ENCODE data around the gene PDE1C. TPM values are rescaled to one million over a fixed set of nuclear protein-coding genes. Genes with fewer than 3 reads are reported as not detected.

Gene PDE1C
- total RNA-seq, 1 experiment from 2014 or later = not detected

GRCh38 chr7:32092346-32092745 lies 22.1 kb upstream of the PDE1C start:
- H3K9me3 ChIP-seq (ENCODE audit: low read depth, low read length, poor library complexity, severe bottlenecking) = no peaks in the 10 kb centered on the region
- peaks cover 43% of the 10 kb centered on the region for H3K27me3 ChIP-seq (replicated peaks; ENCODE audit: insufficient read depth, low read depth, low read length, poor library complexity)
- H3K27ac ChIP-seq (ENCODE audit: low read depth, low read length, poor library complexity, severe bottlenecking) = no peak overlapping the region
- intact Hi-C loops (cut with micrococcal nuclease; ENCODE audit: unreplicated experiment) = no loop called here
- BruUV-seq (replicated peaks) = no TSS peak
- TF ChIP-seq CTCF (conservative IDR thresholded peaks at IDR 0.05; ENCODE audit: low read depth, low read length) (no peak), EZH2 (IDR thresholded peaks at IDR 0.05; ENCODE audit: borderline replicate concordance, low read depth, low read length, poor library complexity, severe bottlenecking) (no peak)
- H3K4me3 ChIP-seq (ENCODE audit: low read depth, low read length, poor library complexity, severe bottlenecking) = no peak overlapping the region
- POLR2A ChIA-PET (ENCODE audit: low non-redundant PET) = no interaction called here
- CTCF ChIA-PET = no interaction called here
- H3K4me1 ChIP-seq (ENCODE audit: insufficient read depth, low read length, poor library complexity, severe bottlenecking) = no peaks in the 10 kb centered on the region
- no peak for DNase-seq (ENCODE audit: low spot score)
- no peaks in the 10 kb centered on the region for H3K36me3 ChIP-seq (ENCODE audit: insufficient read depth, low read length, poor library complexity, severe bottlenecking)

DNA sequence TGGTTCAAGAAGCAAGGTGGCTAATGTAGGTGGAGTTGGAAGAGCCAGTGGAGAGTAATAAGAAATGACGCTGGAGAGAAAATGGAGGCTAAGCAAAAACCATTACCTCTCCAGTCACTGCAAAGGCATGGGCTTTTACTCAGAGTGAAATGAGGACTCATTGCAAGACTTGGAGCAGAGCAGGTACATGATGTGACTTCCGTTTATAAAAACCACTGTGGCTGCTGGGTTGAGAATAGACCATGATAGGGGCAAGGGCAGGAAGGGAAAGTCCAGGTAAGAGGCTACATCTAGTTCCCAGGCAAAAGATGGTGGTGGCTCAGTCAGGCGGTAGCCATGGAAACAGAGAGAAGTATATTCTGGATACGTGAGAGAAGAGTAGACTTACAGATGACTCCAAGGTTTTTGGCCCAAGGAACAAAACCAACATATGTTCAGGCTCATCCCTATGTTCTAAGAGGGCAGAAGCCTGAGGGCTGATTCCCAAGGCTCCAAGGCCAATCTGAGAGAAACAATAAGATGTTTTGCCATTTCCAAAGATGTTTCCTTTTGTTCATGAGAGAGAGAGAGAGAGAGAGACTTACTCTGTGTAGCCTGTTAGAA lies 21.5 kb upstream of the PDE1C start:
- TF ChIP-seq CTCF (conservative IDR thresholded peaks at IDR 0.05; ENCODE audit: low read depth, low read length) (no peak), EZH2 (IDR thresholded peaks at IDR 0.05; ENCODE audit: borderline replicate concordance, low read depth, low read length, poor library complexity, severe bottlenecking) (no peak)
- BruUV-seq (replicated peaks) = no TSS peak
- H3K27me3 ChIP-seq (replicated peaks; ENCODE audit: insufficient read depth, low read depth, low read length, poor library complexity) = peaks cover 43% of the 10 kb centered on the region
- intact Hi-C loops (cut with micrococcal nuclease; ENCODE audit: unreplicated experiment) = no loop called here
- H3K9me3 ChIP-seq (ENCODE audit: low read depth, low read length, poor library complexity, severe bottlenecking) = no peaks in the 10 kb centered on the region
- no peaks in the 10 kb centered on the region for H3K36me3 ChIP-seq (ENCODE audit: insufficient read depth, low read length, poor library complexity, severe bottlenecking)
- no peak overlapping the region for H3K4me3 ChIP-seq (ENCODE audit: low read depth, low read length, poor library complexity, severe bottlenecking)
- ChIA-PET CTCF (no interaction called here), POLR2A (ENCODE audit: low non-redundant PET) (no interaction called here)
- no peak for DNase-seq (ENCODE audit: low spot score)
- H3K4me1 ChIP-seq (ENCODE audit: insufficient read depth, low read length, poor library complexity, severe bottlenecking) = no peaks in the 10 kb centered on the region
- H3K27ac ChIP-seq (ENCODE audit: low read depth, low read length, poor library complexity, severe bottlenecking) = no peak overlapping the region

DNA sequence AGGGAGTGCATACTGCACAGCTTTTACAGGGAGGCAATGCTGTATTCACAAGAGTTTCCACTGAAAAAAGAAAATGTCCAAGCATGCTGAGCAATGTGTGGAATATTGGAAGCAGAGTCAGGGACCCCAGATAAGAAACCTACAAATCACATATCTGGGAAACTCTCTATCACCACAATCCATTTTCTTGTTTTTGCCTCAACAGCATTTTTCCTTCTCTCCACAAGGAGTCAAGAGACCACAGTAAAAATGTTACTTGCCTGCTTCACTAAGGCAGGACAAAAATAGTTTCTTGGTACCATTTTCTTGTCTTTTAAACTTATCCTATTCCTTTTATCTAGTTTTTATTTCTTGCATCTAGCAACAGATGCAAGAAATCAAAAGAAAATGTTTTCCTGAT lies 19.5 kb upstream of the PDE1C start:
- ChIA-PET POLR2A (ENCODE audit: low non-redundant PET) (no interaction called here), CTCF (no interaction called here)
- Histone ChIP-seq H3K27ac (ENCODE audit: low read depth, low read length, poor library complexity, severe bottlenecking) (no peak overlapping the region), H3K4me1 (ENCODE audit: insufficient read depth, low read length, poor library complexity, severe bottlenecking) (no peaks in the 10 kb centered on the region), H3K4me3 (ENCODE audit: low read depth, low read length, poor library complexity, severe bottlenecking) (no peak overlapping the region), H3K27me3 (replicated peaks; ENCODE audit: insufficient read depth, low read depth, low read length, poor library complexity) (peaks cover 39% of the 10 kb centered on the region), H3K36me3 (ENCODE audit: insufficient read depth, low read length, poor library complexity, severe bottlenecking) (no peaks in the 10 kb centered on the region), H3K9me3 (ENCODE audit: low read depth, low read length, poor library complexity, severe bottlenecking) (no peaks in the 10 kb centered on the region)
- DNase-seq (ENCODE audit: low spot score) = no peak
- BruUV-seq (replicated peaks) = no TSS peak
- intact Hi-C loops (cut with micrococcal nuclease; ENCODE audit: unreplicated experiment) = no loop called here
- TF ChIP-seq EZH2 (IDR thresholded peaks at IDR 0.05; ENCODE audit: borderline replicate concordance, low read depth, low read length, poor library complexity, severe bottlenecking) = no peak
- TF ChIP-seq CTCF (conservative IDR thresholded peaks at IDR 0.05; ENCODE audit: low read depth, low read length) = no peak

Data from A673 (cell line).